Neuron (in vitro differentiated cells): Measurements from ENCODE around the gene ARHGEF40.

ENCODE experiments used
- H2AFZ ChIP-seq: one replicate; pipeline ENCODE4 v1.6.1; 2013; ENCODE audit warnings: low read depth, mild to moderate bottlenecking, inconsistent platforms, low read length, moderate library complexity
- H3K27me3 ChIP-seq: one replicate; pipeline ENCODE4 v1.6.1; 2013; ENCODE audit warnings: low read length; ENCODE audit not compliant: insufficient read depth
- H3K36me3 ChIP-seq: one replicate; pipeline ENCODE4 v1.6.1; 2013; ENCODE audit warnings: low read length; ENCODE audit not compliant: insufficient read depth
- H3K4me1 ChIP-seq: one replicate; pipeline ENCODE4 v1.6.1; 2013; ENCODE audit warnings: low read length; ENCODE audit not compliant: insufficient read depth
- H3K4me3 ChIP-seq: 2 replicates; pipeline ENCODE4 v1.5.1; 2013; ENCODE audit warnings: mild to moderate bottlenecking, low read length, moderate library complexity
- H3K9me3 ChIP-seq: one replicate; pipeline ENCODE4 v1.6.1; 2013; ENCODE audit warnings: low read length

Gene ARHGEF40

GRCh38 chr14:21095430-21096205 lies 25.5 kb downstream of the ARHGEF40 start:
- H3K27me3 ChIP-seq, result no peaks in the 10 kb centered on the region
- peaks cover 28% of the 10 kb centered on the region for H3K36me3 ChIP-seq
- H2AFZ ChIP-seq, result no peak overlapping the region
- no peaks in the 10 kb centered on the region for H3K9me3 ChIP-seq
- peaks cover 52% of the 10 kb centered on the region for H3K4me1 ChIP-seq
- peak overlapping the region; percentile 5 for H3K4me3 ChIP-seq

- no peak overlapping the region for H2AFZ ChIP-seq
- H3K4me3 ChIP-seq, result peak overlapping the region; percentile 71
- H3K27me3 ChIP-seq, result no peaks in the 10 kb centered on the region
- H3K36me3 ChIP-seq, result peaks cover 20% of the 10 kb centered on the region
- H3K4me1 ChIP-seq, result peaks cover 52% of the 10 kb centered on the region
- no peaks in the 10 kb centered on the region for H3K9me3 ChIP-seq
Observed at GRCh38 chr14:21096438-21096837, 26.3 kb downstream of the ARHGEF40 start.

- Histone ChIP-seq H3K9me3 (no peaks in the 10 kb centered on the region), H3K4me3 (peak overlapping the region; percentile 71), H2AFZ (no peak overlapping the region), H3K27me3 (no peaks in the 10 kb centered on the region), H3K4me1 (peaks cover 52% of the 10 kb centered on the region), H3K36me3 (peaks cover 13% of the 10 kb centered on the region)
Observed at GRCh38 chr14:21096978-21097635, 27.0 kb downstream of the ARHGEF40 start.

- no peak overlapping the region for H2AFZ ChIP-seq
- no peaks in the 10 kb centered on the region for H3K27me3 ChIP-seq
- H3K9me3 ChIP-seq, result no peaks in the 10 kb centered on the region
- H3K4me1 ChIP-seq, result peaks cover 55% of the 10 kb centered on the region
- peak overlapping the region; percentile 71 for H3K4me3 ChIP-seq
- H3K36me3 ChIP-seq, result peaks cover 8% of the 10 kb centered on the region
Observed at GRCh38 chr14:21097636-21098075, 27.6 kb downstream of the ARHGEF40 start.

- peak within 1 kb of the TSS; percentile 29 for H2AFZ ChIP-seq
- H3K9me3 ChIP-seq, result no peaks in the 10 kb centered on the region
- peak within 1 kb of the TSS; percentile 83 for H3K4me3 ChIP-seq
- H3K27me3 ChIP-seq, result no peaks in the 10 kb centered on the region
- H3K4me1 ChIP-seq, result peaks cover 58% of the 10 kb centered on the region
- H3K36me3 ChIP-seq, result peaks cover 2% of the 10 kb centered on the region
Observed at GRCh38 chr14:21098076-21098891, 28.2 kb downstream of the ARHGEF40 start, which contains the start of gene ZNF219. TSS of gene ZNF219 (minus strand) at chr14:21098655. CDS start at chr14:21093591, 5,064 bp downstream.

GRCh38 chr14:21098892-21099595 lies 28.9 kb downstream of the ARHGEF40 start:
- Histone ChIP-seq H3K9me3 (no peaks in the 10 kb centered on the region), H3K36me3 (no peaks in the 10 kb centered on the region), H3K4me1 (peaks cover 52% of the 10 kb centered on the region)

GRCh38 chr14:21099596-21099985 lies 29.5 kb downstream of the ARHGEF40 start:
- Histone ChIP-seq H2AFZ (no peak overlapping the region), H3K4me3 (peak overlapping the region; percentile 83), H3K27me3 (no peaks in the 10 kb centered on the region), H3K4me1 (peaks cover 53% of the 10 kb centered on the region), H3K9me3 (no peaks in the 10 kb centered on the region), H3K36me3 (no peaks in the 10 kb centered on the region)

More at GRCh38 chr14:21098892-21099595, 28.9 kb downstream of the ARHGEF40 start:
- no peaks in the 10 kb centered on the region for H3K27me3 ChIP-seq
- peak overlapping the region; percentile 83 for H3K4me3 ChIP-seq
- peak overlapping the region; percentile 29 for H2AFZ ChIP-seq

GRCh38 chr14:21100931-21101330 lies 30.8 kb downstream of the ARHGEF40 start, which contains the start of gene TMEM253:
TSS of gene TMEM253 (plus strand) at chr14:21101066. CDS start at chr14:21101344, 278 bp downstream.
- H3K9me3 ChIP-seq, result no peaks in the 10 kb centered on the region
- H3K36me3 ChIP-seq, result no peaks in the 10 kb centered on the region
- peaks cover 48% of the 10 kb centered on the region for H3K4me1 ChIP-seq
- no peak within 1 kb of the TSS for H3K4me3 ChIP-seq
- no peaks in the 10 kb centered on the region for H3K27me3 ChIP-seq
- H2AFZ ChIP-seq, result no peak within 1 kb of the TSS

GRCh38 chr14:21101802-21102413 lies 31.8 kb downstream of the ARHGEF40 start:
- Histone ChIP-seq H3K9me3 (no peaks in the 10 kb centered on the region), H3K4me3 (no peak overlapping the region), H2AFZ (no peak overlapping the region)

GRCh38 chr14:21102521-21103410 lies 32.7 kb downstream of the ARHGEF40 start:
- Histone ChIP-seq H3K27me3 (no peaks in the 10 kb centered on the region), H3K9me3 (no peaks in the 10 kb centered on the region), H3K4me3 (peak overlapping the region; percentile 76), H3K4me1 (peaks cover 40% of the 10 kb centered on the region), H3K36me3 (no peaks in the 10 kb centered on the region), H2AFZ (peak overlapping the region; percentile 77)

More at GRCh38 chr14:21101802-21102413, 31.8 kb downstream of the ARHGEF40 start:
- peaks cover 46% of the 10 kb centered on the region for H3K4me1 ChIP-seq
- H3K27me3 ChIP-seq, result no peaks in the 10 kb centered on the region
- no peaks in the 10 kb centered on the region for H3K36me3 ChIP-seq

- H3K4me1 ChIP-seq, result peaks cover 40% of the 10 kb centered on the region
- peak overlapping the region; percentile 76 for H3K4me3 ChIP-seq
- H3K9me3 ChIP-seq, result no peaks in the 10 kb centered on the region
- H3K36me3 ChIP-seq, result no peaks in the 10 kb centered on the region
- no peaks in the 10 kb centered on the region for H3K27me3 ChIP-seq
- H2AFZ ChIP-seq, result peak overlapping the region; percentile 77
Observed at GRCh38 chr14:21103411-21103709, 33.3 kb downstream of the ARHGEF40 start.
